ENCODE data around the gene IQCM.

The IQCM gene, protein sequence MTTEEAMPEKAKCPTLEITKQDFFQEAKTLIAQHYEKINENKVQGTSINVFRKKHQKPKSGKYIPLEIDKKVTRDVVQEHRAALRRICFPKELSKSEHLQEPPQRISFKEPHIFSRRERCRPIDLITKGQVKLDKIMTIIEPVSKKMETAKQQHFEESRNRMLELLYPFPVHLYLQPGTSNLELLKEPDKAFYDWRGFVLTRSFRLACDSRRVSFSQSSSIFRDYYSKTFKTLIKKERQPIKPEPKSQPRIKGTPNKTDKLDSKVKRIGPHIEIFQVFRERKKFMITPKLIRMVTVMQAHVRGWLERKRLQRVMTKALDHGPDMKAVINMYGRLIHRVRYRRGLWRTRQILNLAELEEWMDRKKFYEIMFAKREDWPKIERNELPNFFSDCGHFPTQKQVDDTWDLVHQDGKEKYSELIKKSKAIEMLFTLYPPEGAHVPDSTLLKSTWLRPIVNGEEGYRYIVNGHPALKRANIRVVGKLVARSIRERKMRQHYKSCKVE

GRCh38 chr4:149815743-149816142 lies at the start of gene IQCM:
Gene IQCM, minus strand, starts transcription at chr4:149815843. Its CDS starts 73,152 bp downstream, at chr4:149742691.
- Mint-ChIP-seq H3K4me3 (no peak within 1 kb of the TSS), H3K27me3 (ENCODE audit: low read depth) (no peaks in the 10 kb centered on the region), H3K36me3 (ENCODE audit: low read depth) (no peaks in the 10 kb centered on the region), H3K4me1 (ENCODE audit: low read depth) (no peaks in the 10 kb centered on the region), H3K9me3 (no peaks in the 10 kb centered on the region), H3K27ac (no peak within 1 kb of the TSS)

GRCh38 chr4:149857446-149857845 lies 41.8 kb upstream of the IQCM start:
- no peaks in the 10 kb centered on the region for H3K36me3 Mint-ChIP-seq (ENCODE audit: low read depth)
- no peaks in the 10 kb centered on the region for H3K27me3 Mint-ChIP-seq (ENCODE audit: low read depth)
- no peak overlapping the region for H3K27ac Mint-ChIP-seq
- H3K4me1 Mint-ChIP-seq (ENCODE audit: low read depth) = no peaks in the 10 kb centered on the region
- H3K4me3 Mint-ChIP-seq = no peak overlapping the region
- H3K9me3 Mint-ChIP-seq = no peaks in the 10 kb centered on the region

- H3K27ac Mint-ChIP-seq = no peak overlapping the region
- no peak overlapping the region for H3K4me3 Mint-ChIP-seq
- H3K4me1 Mint-ChIP-seq (ENCODE audit: low read depth) = no peaks in the 10 kb centered on the region
- no peaks in the 10 kb centered on the region for H3K36me3 Mint-ChIP-seq (ENCODE audit: low read depth)
- peaks cover 4% of the 10 kb centered on the region for H3K9me3 Mint-ChIP-seq
- H3K27me3 Mint-ChIP-seq (ENCODE audit: low read depth) = no peaks in the 10 kb centered on the region
These were observed 30.1 kb upstream of the IQCM start for GRCh38 chr4:149845743-149846142.

DNA sequence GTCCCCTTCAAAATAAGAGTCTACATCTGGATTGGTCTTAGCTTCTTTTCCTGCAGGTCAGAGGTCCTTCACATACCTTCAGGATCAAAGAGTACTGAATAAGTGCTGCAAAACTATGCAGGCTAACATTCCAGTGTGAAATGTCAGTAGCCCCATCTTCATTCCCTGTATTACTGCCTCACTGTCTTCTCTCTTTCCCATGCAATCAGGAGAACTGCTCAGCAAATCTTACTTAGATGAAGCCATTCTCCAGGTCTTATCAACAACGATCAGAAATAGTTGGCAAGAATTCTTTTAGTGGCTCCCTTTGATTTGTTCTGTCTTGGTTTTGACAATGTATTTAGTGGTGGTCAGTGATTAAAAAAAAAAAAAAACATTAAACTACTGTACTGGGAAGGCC lies 26.0 kb upstream of the IQCM start:
- H3K4me1 Mint-ChIP-seq (ENCODE audit: low read depth) = no peaks in the 10 kb centered on the region
- no peaks in the 10 kb centered on the region for H3K27me3 Mint-ChIP-seq (ENCODE audit: low read depth)
- H3K9me3 Mint-ChIP-seq = no peaks in the 10 kb centered on the region
- no peak overlapping the region for H3K4me3 Mint-ChIP-seq
- no peak overlapping the region for H3K27ac Mint-ChIP-seq
- H3K36me3 Mint-ChIP-seq (ENCODE audit: low read depth) = no peaks in the 10 kb centered on the region

DNA sequence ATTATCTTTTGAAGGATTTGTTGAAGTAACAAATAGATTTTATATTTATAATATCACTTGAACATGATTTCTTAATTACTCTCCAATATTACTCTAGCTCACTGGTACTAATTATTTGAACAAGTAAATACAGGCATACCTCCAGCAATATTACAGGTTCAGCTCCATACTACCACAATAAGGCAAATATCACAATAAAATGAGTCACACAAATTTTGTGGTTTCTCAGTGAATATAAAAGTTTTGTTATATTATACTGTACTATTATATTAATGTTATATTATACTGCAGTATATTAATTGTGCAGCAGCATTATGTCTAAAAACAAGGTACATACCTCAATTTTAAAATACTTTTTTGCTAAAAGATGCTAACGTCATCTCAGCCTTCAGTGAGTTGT lies 22.4 kb upstream of the IQCM start:
- no peaks in the 10 kb centered on the region for H3K9me3 Mint-ChIP-seq
- H3K4me3 Mint-ChIP-seq = no peak overlapping the region
- no peaks in the 10 kb centered on the region for H3K4me1 Mint-ChIP-seq (ENCODE audit: low read depth)
- no peak overlapping the region for H3K27ac Mint-ChIP-seq
- no peaks in the 10 kb centered on the region for H3K27me3 Mint-ChIP-seq (ENCODE audit: low read depth)
- no peaks in the 10 kb centered on the region for H3K36me3 Mint-ChIP-seq (ENCODE audit: low read depth)

GRCh38 chr4:149836546-149836945 lies 20.9 kb upstream of the IQCM start:
- Mint-ChIP-seq H3K4me1 (ENCODE audit: low read depth) (no peaks in the 10 kb centered on the region), H3K27ac (no peak overlapping the region), H3K36me3 (ENCODE audit: low read depth) (no peaks in the 10 kb centered on the region), H3K27me3 (ENCODE audit: low read depth) (no peaks in the 10 kb centered on the region), H3K4me3 (no peak overlapping the region), H3K9me3 (no peaks in the 10 kb centered on the region)

- no peaks in the 10 kb centered on the region for H3K9me3 Mint-ChIP-seq
- no peaks in the 10 kb centered on the region for H3K27me3 Mint-ChIP-seq (ENCODE audit: low read depth)
- H3K4me3 Mint-ChIP-seq = no peak overlapping the region
- no peaks in the 10 kb centered on the region for H3K4me1 Mint-ChIP-seq (ENCODE audit: low read depth)
- no peak overlapping the region for H3K27ac Mint-ChIP-seq
- H3K36me3 Mint-ChIP-seq (ENCODE audit: low read depth) = no peaks in the 10 kb centered on the region
These were observed 19.6 kb upstream of the IQCM start for GRCh38 chr4:149835280-149835679.

DNA sequence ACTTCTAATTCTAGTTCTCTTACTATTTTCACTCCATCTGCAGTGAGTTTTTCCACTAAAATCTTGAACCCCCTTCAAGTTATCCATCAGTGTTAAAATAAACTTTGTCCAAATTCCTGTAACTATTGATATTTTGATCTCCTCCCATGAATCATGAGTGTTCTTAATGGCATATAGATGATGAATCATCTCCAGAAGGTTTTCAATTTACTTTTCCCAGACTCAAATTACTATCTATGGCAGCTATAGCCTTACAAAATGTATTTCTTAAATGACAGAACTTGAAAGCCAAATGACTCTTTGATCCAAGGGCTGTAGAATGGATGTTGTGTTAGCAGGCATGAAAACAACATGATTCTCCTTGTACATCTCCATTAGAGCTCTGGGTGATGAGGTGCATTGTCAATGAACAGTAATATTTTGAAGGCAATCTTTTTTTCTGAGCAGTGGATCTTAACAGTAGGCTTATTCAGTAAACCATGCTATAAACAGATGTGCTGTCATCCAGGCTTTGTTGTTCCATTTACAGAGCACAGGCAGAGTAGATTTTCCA lies 16.1 kb upstream of the IQCM start:
- Mint-ChIP-seq H3K27ac (no peak overlapping the region), H3K27me3 (ENCODE audit: low read depth) (no peaks in the 10 kb centered on the region), H3K4me1 (ENCODE audit: low read depth) (no peaks in the 10 kb centered on the region), H3K4me3 (no peak overlapping the region), H3K9me3 (no peaks in the 10 kb centered on the region), H3K36me3 (ENCODE audit: low read depth) (no peaks in the 10 kb centered on the region)

DNA sequence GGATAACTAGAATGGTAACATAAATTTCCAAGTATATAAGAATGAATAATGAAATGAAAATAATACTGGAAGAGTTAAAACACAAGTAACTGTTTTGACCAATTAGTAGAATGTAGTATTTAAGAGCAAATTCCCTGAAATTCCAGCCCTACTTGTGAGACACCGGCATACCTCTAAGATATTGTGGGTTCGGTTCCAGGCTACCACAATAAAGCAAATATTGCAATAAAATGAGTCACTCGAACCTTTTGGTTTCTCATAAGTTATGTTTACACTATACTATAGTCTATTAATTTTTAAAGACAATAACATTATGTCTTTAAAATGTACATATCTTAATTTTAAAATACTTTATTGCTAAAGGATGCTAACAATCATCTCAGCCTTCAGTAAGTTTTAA lies 15.2 kb upstream of the IQCM start:
- no peak overlapping the region for H3K4me3 Mint-ChIP-seq
- H3K9me3 Mint-ChIP-seq = no peaks in the 10 kb centered on the region
- H3K27ac Mint-ChIP-seq = no peak overlapping the region
- no peaks in the 10 kb centered on the region for H3K36me3 Mint-ChIP-seq (ENCODE audit: low read depth)
- no peaks in the 10 kb centered on the region for H3K4me1 Mint-ChIP-seq (ENCODE audit: low read depth)
- no peaks in the 10 kb centered on the region for H3K27me3 Mint-ChIP-seq (ENCODE audit: low read depth)

DNA sequence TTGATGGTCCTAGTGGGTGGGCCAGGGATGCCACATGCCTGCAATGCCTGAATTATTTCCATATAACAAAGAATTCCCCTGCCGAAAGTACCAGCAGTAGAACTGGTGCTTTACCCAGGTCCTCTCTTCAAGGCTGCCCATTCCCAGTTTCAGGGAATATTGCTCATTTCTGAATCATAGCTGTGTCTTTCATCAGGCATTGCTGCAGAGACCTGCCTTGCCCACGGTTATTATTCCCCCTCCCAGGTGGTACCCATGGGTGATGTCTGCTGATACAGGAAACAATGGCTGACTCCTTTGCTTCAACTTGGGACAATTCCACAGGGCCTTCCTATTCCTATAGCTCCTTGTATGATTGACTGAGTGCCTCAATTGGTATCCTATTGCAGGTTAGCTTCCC lies 9.7 kb upstream of the IQCM start:
- no peaks in the 10 kb centered on the region for H3K36me3 Mint-ChIP-seq (ENCODE audit: low read depth)
- no peaks in the 10 kb centered on the region for H3K27me3 Mint-ChIP-seq (ENCODE audit: low read depth)
- H3K4me1 Mint-ChIP-seq (ENCODE audit: low read depth) = no peaks in the 10 kb centered on the region
- H3K9me3 Mint-ChIP-seq = no peaks in the 10 kb centered on the region
- H3K27ac Mint-ChIP-seq = no peak overlapping the region
- no peak overlapping the region for H3K4me3 Mint-ChIP-seq

DNA sequence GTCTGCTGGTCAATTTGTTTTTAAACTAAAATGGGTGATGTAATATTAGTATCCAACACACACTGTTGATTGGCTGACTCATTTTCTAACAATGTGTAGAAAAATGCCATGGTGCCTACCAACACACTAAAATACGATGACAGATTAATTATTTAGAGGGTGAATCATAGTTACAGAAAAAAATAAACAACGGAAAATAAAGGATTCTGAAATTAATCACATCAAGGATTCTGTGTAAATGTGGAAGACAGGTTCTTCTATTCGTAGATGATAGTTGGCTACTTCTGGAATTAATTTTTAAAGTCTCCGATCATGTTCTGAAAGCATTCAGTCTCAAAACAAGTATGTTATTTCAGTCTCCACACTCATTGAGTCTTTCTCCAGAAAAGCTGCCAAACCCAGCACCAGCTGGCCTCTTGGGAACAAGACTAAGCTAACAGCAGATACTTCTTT lies 8.2 kb upstream of the IQCM start:
- Mint-ChIP-seq H3K9me3 (no peaks in the 10 kb centered on the region), H3K4me1 (ENCODE audit: low read depth) (no peaks in the 10 kb centered on the region), H3K27ac (no peak overlapping the region)

DNA sequence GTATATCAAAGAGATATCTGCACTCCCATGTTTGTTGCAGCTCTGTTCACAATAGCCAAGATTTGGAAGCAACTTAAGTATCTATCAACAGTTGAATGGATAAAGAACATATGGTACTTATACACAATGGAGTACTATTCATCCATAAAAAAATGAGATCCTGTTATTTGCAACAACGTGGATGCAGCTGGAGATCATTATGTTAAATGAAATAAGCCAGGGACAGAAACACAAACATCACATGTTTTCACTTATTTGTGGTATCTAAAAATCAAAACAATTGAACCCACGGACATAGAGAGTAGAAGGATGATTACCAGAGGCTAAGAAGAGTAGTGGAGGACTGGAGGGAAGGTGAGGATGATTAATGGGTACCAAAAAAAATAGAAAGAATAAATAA lies 14.2 kb downstream of the IQCM start:
- no peaks in the 10 kb centered on the region for H3K27me3 Mint-ChIP-seq (ENCODE audit: low read depth)
- H3K4me3 Mint-ChIP-seq = no peak overlapping the region
- H3K4me1 Mint-ChIP-seq (ENCODE audit: low read depth) = no peaks in the 10 kb centered on the region
- H3K36me3 Mint-ChIP-seq (ENCODE audit: low read depth) = no peaks in the 10 kb centered on the region
- no peaks in the 10 kb centered on the region for H3K9me3 Mint-ChIP-seq
- H3K27ac Mint-ChIP-seq = no peak overlapping the region

More for the DNA sequence above, 8.2 kb upstream of the IQCM start:
- H3K27me3 Mint-ChIP-seq (ENCODE audit: low read depth) = no peaks in the 10 kb centered on the region
- H3K4me3 Mint-ChIP-seq = no peak overlapping the region
- H3K36me3 Mint-ChIP-seq (ENCODE audit: low read depth) = no peaks in the 10 kb centered on the region

DNA sequence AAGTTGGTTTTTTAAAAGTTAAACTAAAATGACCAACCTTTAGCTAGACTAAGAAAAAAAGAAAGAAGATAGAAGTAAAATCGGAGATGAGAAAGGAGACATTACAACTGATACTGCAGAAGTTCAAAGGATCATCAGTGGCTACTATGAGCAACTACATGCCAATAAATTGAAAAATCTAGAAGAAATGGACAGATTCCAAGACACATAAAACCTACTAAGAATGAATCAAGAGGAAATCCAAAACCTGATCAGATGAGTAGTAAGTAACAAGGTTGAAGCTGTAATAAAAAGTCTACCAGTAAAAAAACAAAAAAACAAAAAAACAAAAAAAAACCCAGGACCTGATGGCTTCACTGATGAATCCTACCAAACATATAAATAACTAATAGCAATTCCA lies 16.1 kb downstream of the IQCM start:
- H3K36me3 Mint-ChIP-seq (ENCODE audit: low read depth) = no peaks in the 10 kb centered on the region
- H3K4me1 Mint-ChIP-seq (ENCODE audit: low read depth) = no peaks in the 10 kb centered on the region
- no peak overlapping the region for H3K27ac Mint-ChIP-seq
- H3K27me3 Mint-ChIP-seq (ENCODE audit: low read depth) = no peaks in the 10 kb centered on the region
- no peaks in the 10 kb centered on the region for H3K9me3 Mint-ChIP-seq
- no peak overlapping the region for H3K4me3 Mint-ChIP-seq

DNA sequence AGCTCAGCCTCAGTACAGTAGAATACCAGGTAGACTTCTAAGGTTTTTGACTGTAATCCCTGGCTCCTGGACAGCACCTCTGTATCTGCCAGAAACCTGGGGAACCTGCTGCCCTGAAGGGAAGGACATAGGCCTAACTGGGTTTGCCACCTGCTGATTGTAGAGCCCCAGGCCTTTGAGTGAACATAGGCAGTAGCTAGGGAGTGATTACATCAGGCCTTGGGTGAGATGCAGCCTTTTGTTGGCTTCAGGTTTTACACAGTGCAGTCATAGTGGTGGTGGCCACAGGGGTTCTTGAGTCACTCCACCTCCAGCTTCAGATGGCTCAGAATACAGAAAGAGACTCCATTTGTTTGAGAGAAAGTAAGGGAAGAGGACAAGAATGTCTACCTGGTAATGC lies 19.3 kb downstream of the IQCM start:
- no peak overlapping the region for H3K4me3 Mint-ChIP-seq
- no peaks in the 10 kb centered on the region for H3K36me3 Mint-ChIP-seq (ENCODE audit: low read depth)
- no peak overlapping the region for H3K27ac Mint-ChIP-seq
- no peaks in the 10 kb centered on the region for H3K9me3 Mint-ChIP-seq
- H3K27me3 Mint-ChIP-seq (ENCODE audit: low read depth) = no peaks in the 10 kb centered on the region
- H3K4me1 Mint-ChIP-seq (ENCODE audit: low read depth) = no peaks in the 10 kb centered on the region

- Mint-ChIP-seq H3K27me3 (ENCODE audit: low read depth) (no peaks in the 10 kb centered on the region), H3K9me3 (no peaks in the 10 kb centered on the region), H3K4me1 (ENCODE audit: low read depth) (no peaks in the 10 kb centered on the region), H3K27ac (no peak overlapping the region), H3K36me3 (ENCODE audit: low read depth) (no peaks in the 10 kb centered on the region), H3K4me3 (no peak overlapping the region)
These were observed 20.4 kb downstream of the IQCM start for GRCh38 chr4:149795256-149795655.
